ENCODE results near the gene LINC00237.

Gene LINC00237
- total RNA-seq = 0 reads per million in 4 donors

GRCh38 chr20:21106171-21107017, at the start of gene LINC00237:
Gene LINC00237 (minus strand): TSS chr20:21106358.
- DNase-seq = no peak

GRCh38 chr20:21155268-21155667, 49.1 kb upstream of the LINC00237 start:
- no peak for DNase-seq

GRCh38 chr20:21154692-21155091, 48.5 kb upstream of the LINC00237 start:
- DNase-seq = no peak

GRCh38 chr20:21151791-21152190, 45.6 kb upstream of the LINC00237 start:
- DNase-seq = no peak

- DNase-seq = no peak
Observed at GRCh38 chr20:21149344-21149743, 43.2 kb upstream of the LINC00237 start.

- peak in 1 of 5 donors; percentile 10 for DNase-seq
Observed at GRCh38 chr20:21147593-21147992, 41.4 kb upstream of the LINC00237 start.

GRCh38 chr20:21146215-21146614, 40.1 kb upstream of the LINC00237 start:
- no peak for DNase-seq

GRCh38 chr20:21145424-21145823, 39.3 kb upstream of the LINC00237 start:
- no peak for DNase-seq

GRCh38 chr20:21143194-21143890, 37.2 kb upstream of the LINC00237 start:
- DNase-seq = no peak

- no peak for DNase-seq
Observed at GRCh38 chr20:21141825-21142224, 35.7 kb upstream of the LINC00237 start.

GRCh38 chr20:21139881-21140566, 33.9 kb upstream of the LINC00237 start:
- DNase-seq = no peak

- no peak for DNase-seq
Observed at GRCh38 chr20:21137078-21137477, 30.9 kb upstream of the LINC00237 start.

GRCh38 chr20:21136015-21136732, 30.0 kb upstream of the LINC00237 start:
- no peak for DNase-seq

GRCh38 chr20:21134883-21135493, 28.8 kb upstream of the LINC00237 start:
- no peak for DNase-seq

GRCh38 chr20:21133917-21134622, 27.9 kb upstream of the LINC00237 start:
- no peak for DNase-seq

- DNase-seq = no peak
Observed at GRCh38 chr20:21133404-21133803, 27.2 kb upstream of the LINC00237 start.

- no peak for DNase-seq
Observed at GRCh38 chr20:21129861-21130260, 23.7 kb upstream of the LINC00237 start.

GRCh38 chr20:21127201-21127981, 21.2 kb upstream of the LINC00237 start:
- DNase-seq = no peak

- DNase-seq = no peak
Observed at GRCh38 chr20:21126581-21126870, 20.4 kb upstream of the LINC00237 start.

- peak; percentile 94 to 98 (median 95) for DNase-seq
Observed at GRCh38 chr20:21125849-21126580, 19.9 kb upstream of the LINC00237 start, which contains the start of gene KIZ. Gene KIZ (plus strand): TSS chr20:21126082. CDS start chr20:21126116, 34 bp downstream.

Data from T-helper 1 cell (primary cell).